CD14-positive monocyte (primary cell): Measurements from ENCODE around the gene KRT2. TPM values are rescaled to one million over a fixed set of nuclear protein-coding genes. Genes with fewer than 3 reads are reported as not detected.

Experiments
- DNase-seq, 3 donors: peaks; one replicate each; pipeline ENCODE4 v3.0.0-alpha.2; 2011 to 2022
- H2AFZ ChIP-seq: 2 replicates; pipeline ENCODE4 v1.6.0; 2012; ENCODE audit warnings: mild to moderate bottlenecking, low read depth, low read length, inconsistent platforms; ENCODE audit not compliant: insufficient read depth, poor library complexity, severe bottlenecking
- H3K27ac ChIP-seq, 2 donors: 1 replicate in 1 of 2; 2 replicates in 1 of 2; pipeline ENCODE4 v1.5.1; 2012 to 2013; ENCODE audit warnings: low read length in 2 of 2, control low read depth in 1 of 2, inconsistent platforms in 1 of 2, low read depth in 1 of 2, mild to moderate bottlenecking in 1 of 2
- H3K27me3 ChIP-seq, 2 donors: one replicate each; pipeline versions ENCODE4 v1.6.0 to v1.6.1; 2011 to 2013; ENCODE audit warnings: low read length in 2 of 2; ENCODE audit not compliant: control insufficient read depth in 2 of 2, insufficient read depth in 2 of 2
- H3K36me3 ChIP-seq, 2 donors: replicated peaks in 1 of 2; 1 replicate in 1 of 2; 2 replicates in 1 of 2; pipeline versions ENCODE4 v1.5.1 to v1.6.1; 2012 to 2013; ENCODE audit warnings: low read length in 2 of 2, control low read depth in 1 of 2, inconsistent platforms in 1 of 2, mild to moderate bottlenecking in 1 of 2; ENCODE audit not compliant: insufficient read depth in 2 of 2, control insufficient read depth in 1 of 2
- H3K4me1 ChIP-seq, 2 donors: 1 replicate in 1 of 2; 2 replicates in 1 of 2; pipeline versions ENCODE4 v1.5.1 to v1.6.1; 2012 to 2013; ENCODE audit warnings: low read length in 2 of 2, control low read depth in 1 of 2, inconsistent platforms in 1 of 2, mild to moderate bottlenecking in 1 of 2, moderate library complexity in 1 of 2; ENCODE audit not compliant: insufficient read depth in 2 of 2, control insufficient read depth in 1 of 2
- H3K4me2 ChIP-seq: replicated peaks from 2 replicates; pipeline ENCODE3; 2012; ENCODE audit warnings: low read length, moderate library complexity, mild to moderate bottlenecking; ENCODE audit not compliant: poor library complexity, severe bottlenecking; ENCODE audit errors: extremely low read depth
- H3K4me3 ChIP-seq, 3 experiments: fragments of 200-600 bp in 1 of 3; sonication (generic) in 1 of 3; replicated peaks in 1 of 3; 1 replicate in 2 of 3; 2 replicates in 1 of 3; pipeline ENCODE4 v1.5.1; 2011 to 2013; ENCODE audit warnings: low read length in 3 of 3, mild to moderate bottlenecking in 3 of 3, control low read depth in 2 of 3, low read depth in 2 of 3, inconsistent platforms in 1 of 3, moderate library complexity in 1 of 3
- H3K79me2 ChIP-seq: 2 replicates; pipeline ENCODE4 v1.6.0; 2012; ENCODE audit warnings: mild to moderate bottlenecking, control low read depth, inconsistent platforms, low read length, moderate library complexity; ENCODE audit not compliant: insufficient read depth
- H3K9ac ChIP-seq: 2 replicates; pipeline ENCODE4 v1.6.0; 2017; ENCODE audit warnings: low read length, mild to moderate bottlenecking; ENCODE audit not compliant: insufficient read depth, poor library complexity, severe bottlenecking
- H3K9me3 ChIP-seq, 2 donors: replicated peaks in 1 of 2; 1 replicate in 1 of 2; 2 replicates in 1 of 2; pipeline versions ENCODE4 v1.5.1 to v1.6.1; 2012 to 2013; ENCODE audit warnings: low read length in 2 of 2, control low read depth in 1 of 2; ENCODE audit not compliant: control insufficient read depth in 1 of 2, insufficient read depth in 1 of 2
- H4K20me1 ChIP-seq: 2 replicates; pipeline ENCODE4 v1.6.0; 2012; ENCODE audit warnings: mild to moderate bottlenecking, low read length, control low read depth, moderate library complexity; ENCODE audit not compliant: insufficient read depth
- H3K27ac Mint-ChIP-seq, 7 donors: one replicate each; pipeline ENCODE4 v1.8.0; 2020; ENCODE audit warnings: mild to moderate bottlenecking in 7 of 7, mixed read lengths in 7 of 7, moderate library complexity in 6 of 7, inconsistent platforms in 2 of 7
- H3K27me3 Mint-ChIP-seq, 3 donors: one replicate each; pipeline ENCODE4 v1.8.0; 2021 to 2022; ENCODE audit warnings: low read depth in 3 of 3, mild to moderate bottlenecking in 3 of 3, mixed read lengths in 3 of 3, moderate library complexity in 3 of 3, inconsistent platforms in 1 of 3
- H3K36me3 Mint-ChIP-seq, 2 donors: one replicate each; pipeline ENCODE4 v1.8.0; 2020; ENCODE audit warnings: mixed read lengths in 2 of 2, inconsistent platforms in 1 of 2, mild to moderate bottlenecking in 1 of 2
- H3K4me1 Mint-ChIP-seq: one replicate; pipeline ENCODE4 v1.8.0; 2020; ENCODE audit warnings: mild to moderate bottlenecking, mixed read lengths
- H3K4me3 Mint-ChIP-seq, 2 donors: one replicate each; pipeline ENCODE4 v1.8.0; 2020; ENCODE audit warnings: mild to moderate bottlenecking in 2 of 2, mixed read lengths in 2 of 2, moderate library complexity in 1 of 2
- H3K9me3 Mint-ChIP-seq, 7 donors: one replicate each; pipeline ENCODE4 v1.8.0; 2020 to 2022; ENCODE audit warnings: mixed read lengths in 7 of 7, mild to moderate bottlenecking in 6 of 7, moderate library complexity in 6 of 7, inconsistent platforms in 2 of 7
- CTCF ChIP-seq: fragments of 200-600 bp; IDR thresholded peaks from one replicate; pipeline ENCODE4 v1.8.0; 2022; ENCODE audit warnings: antibody characterized with exemption, mild to moderate bottlenecking
- WGBS: methylation state at CpG from one replicate; pipeline ENCODE4 v1.1.5; 2013; ENCODE audit warnings: missing lambda C conversion rate; ENCODE audit not compliant: insufficient coverage; 5-methylcytosine and 5-hydroxymethylcytosine counted together
- intact Hi-C, 2 donors: fragments of 100-400 bp; cut with micrococcal nuclease; formaldehyde crosslinking; loops; one replicate each; pipeline versions ENCODE4 v1.15.0 to v1.15.1; 2023
- polyA plus RNA-seq, 3 donors: library from polyadenylated mRNA; depleted of rRNA in 1 of 3; unstranded in 2 of 3; stranded (reverse) in 1 of 3; fragments of 300-500 nt in 2 of 3; fragments of >200 nt in 1 of 3; fragmentation: Illumina TruSeq in 2 of 3; gene quantifications; 1 replicate in 2 of 3; 2 replicates in 1 of 3; pipeline ENCODE4 v1.2.3, GENCODE V29; 2012 to 2021

The KRT2 gene
- polyA plus RNA-seq, 3 donors = not detected

- intact Hi-C loops = no loop called here
- no peak overlapping the region for H3K4me2 ChIP-seq
- WGBS = no CpG with 5 or more reads among the region's 2 CpGs
- no peak overlapping the region for H3K9ac ChIP-seq
- no peak overlapping the region for H2AFZ ChIP-seq
- H3K9me3 ChIP-seq = peaks cover 0 to 5% of the 10 kb centered on the region in 2 donors
- no peak overlapping the region for H3K4me3 ChIP-seq
- H3K4me1 Mint-ChIP-seq = no peaks in the 10 kb centered on the region
- H3K27me3 Mint-ChIP-seq = peaks cover 23 to 39% (median 29%) of the 10 kb centered on the region in 3 donors
- no peaks in the 10 kb centered on the region for H4K20me1 ChIP-seq
- DNase-seq = no peak
- no peaks in the 10 kb centered on the region for H3K79me2 ChIP-seq
- no peak for TF ChIP-seq CTCF
- H3K36me3 Mint-ChIP-seq = no peaks in the 10 kb centered on the region
- H3K27ac ChIP-seq = no peak overlapping the region
- peaks cover 0 to 11% (median 5%) of the 10 kb centered on the region in 7 donors for H3K9me3 Mint-ChIP-seq
- H3K27me3 ChIP-seq = peaks cover 16 to 28% of the 10 kb centered on the region in 2 donors
- H3K36me3 ChIP-seq = no peaks in the 10 kb centered on the region
- no peak overlapping the region for H3K27ac Mint-ChIP-seq
- no peaks in the 10 kb centered on the region for H3K4me1 ChIP-seq
- H3K4me3 Mint-ChIP-seq = no peak overlapping the region
These were observed 48.7 kb downstream of the KRT2 start for GRCh38 chr12:52603314-52603713.

DNA sequence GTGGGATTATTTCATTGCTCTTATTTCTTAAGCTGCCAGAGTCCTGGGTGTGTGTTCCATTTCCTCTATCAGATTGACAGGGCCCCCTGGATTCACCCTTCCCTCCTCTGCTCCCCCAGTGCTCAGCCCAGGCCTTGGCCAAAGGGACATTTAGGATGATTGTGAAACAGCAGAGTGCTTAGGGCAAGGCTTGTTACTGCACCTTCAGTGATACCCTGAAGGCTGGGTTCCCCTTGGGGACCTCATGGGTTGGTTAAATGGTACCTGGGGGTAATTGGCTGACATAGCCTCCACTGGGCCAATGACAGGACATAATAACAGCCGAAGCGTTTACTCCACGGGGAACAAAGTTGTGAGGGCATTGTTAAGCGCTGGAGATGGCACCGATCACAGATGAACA is 49.5 kb downstream of the KRT2 start:
- H3K4me1 ChIP-seq = no peaks in the 10 kb centered on the region
- H3K9ac ChIP-seq = no peak overlapping the region
- Mint-ChIP-seq H3K36me3 (no peaks in the 10 kb centered on the region), H3K4me1 (no peaks in the 10 kb centered on the region), H3K9me3 (peaks cover 0 to 11% (median 5%) of the 10 kb centered on the region in 7 donors), H3K27me3 (peaks cover 23 to 39% (median 29%) of the 10 kb centered on the region in 3 donors), H3K4me3 (no peak overlapping the region), H3K27ac (no peak overlapping the region)
- no peaks in the 10 kb centered on the region for H4K20me1 ChIP-seq
- intact Hi-C loops = no loop called here
- 100% methylated on average over 1 of the region's 5 CpGs for WGBS
- no peak for TF ChIP-seq CTCF
- no peak for DNase-seq
- H3K27ac ChIP-seq = no peak overlapping the region
- H3K4me2 ChIP-seq = no peak overlapping the region
- no peak overlapping the region for H2AFZ ChIP-seq
- H3K27me3 ChIP-seq = peaks cover 19 to 28% of the 10 kb centered on the region in 2 donors
- no peak overlapping the region for H3K4me3 ChIP-seq
- H3K36me3 ChIP-seq = no peaks in the 10 kb centered on the region
- no peaks in the 10 kb centered on the region for H3K79me2 ChIP-seq
- H3K9me3 ChIP-seq = peaks cover 0 to 5% of the 10 kb centered on the region in 2 donors
